Stimulated activated memory B cell treated with anti-CD40 and anti-IgM and Interleukin-4, amounts not matched to agents 10 μg/mL and 1 μg/mL and 100 μg/mL, for 72 hours (primary cell): ENCODE results near the gene CARS1.

Experiments
- ATAC-seq: fragments of 150-1000 bp; cut with Tn5 transposase; 2 replicates; pipeline ENCODE4 v1.10.0; 2021
- H3K27ac Mint-ChIP-seq: one replicate; pipeline ENCODE4 v1.8.0; 2022; ENCODE audit warnings: mild to moderate bottlenecking, mixed read lengths
- H3K27me3 Mint-ChIP-seq: one replicate; pipeline ENCODE4 v1.8.0; 2022; ENCODE audit warnings: mixed read lengths
- H3K36me3 Mint-ChIP-seq: one replicate; pipeline ENCODE4 v1.8.0; 2022; ENCODE audit warnings: mixed read lengths
- H3K4me1 Mint-ChIP-seq: one replicate; pipeline ENCODE4 v1.8.0; 2022; ENCODE audit warnings: mixed read lengths
- H3K4me3 Mint-ChIP-seq: one replicate; pipeline ENCODE4 v1.8.0; 2022; ENCODE audit warnings: mild to moderate bottlenecking, moderate library complexity, mixed read lengths
- H3K9me3 Mint-ChIP-seq: one replicate; pipeline ENCODE4 v1.8.0; 2022; ENCODE audit warnings: mixed read lengths

Gene CARS1

GRCh38 chr11:3055891-3056290 lies 1.3 kb downstream of the CARS1 start:
- Mint-ChIP-seq H3K27ac (peak overlapping the region; percentile 89), H3K27me3 (no peaks in the 10 kb centered on the region), H3K36me3 (no peaks in the 10 kb centered on the region)

GRCh38 chr11:3052567-3052966 lies 4.7 kb downstream of the CARS1 start:
- Mint-ChIP-seq H3K36me3 (no peaks in the 10 kb centered on the region), H3K4me1 (peaks cover 74% of the 10 kb centered on the region), H3K9me3 (no peaks in the 10 kb centered on the region), H3K4me3 (no peak overlapping the region), H3K27me3 (no peaks in the 10 kb centered on the region), H3K27ac (peak overlapping the region; percentile 32)
- ATAC-seq, result no peak

More at GRCh38 chr11:3055891-3056290, 1.3 kb downstream of the CARS1 start:
- H3K9me3 Mint-ChIP-seq, result no peaks in the 10 kb centered on the region
- peaks cover 59% of the 10 kb centered on the region for H3K4me1 Mint-ChIP-seq
- peak overlapping the region; percentile 95 for H3K4me3 Mint-ChIP-seq
- ATAC-seq, result no peak

GRCh38 chr11:3052109-3052479 lies 5.1 kb downstream of the CARS1 start:
- H3K9me3 Mint-ChIP-seq, result no peaks in the 10 kb centered on the region
- peaks cover 69% of the 10 kb centered on the region for H3K4me1 Mint-ChIP-seq
- ATAC-seq, result peak; percentile 56
- H3K36me3 Mint-ChIP-seq, result no peaks in the 10 kb centered on the region
- peak overlapping the region; percentile 25 for H3K4me3 Mint-ChIP-seq
- H3K27me3 Mint-ChIP-seq, result no peaks in the 10 kb centered on the region
- peak overlapping the region; percentile 86 for H3K27ac Mint-ChIP-seq

- H3K4me1 Mint-ChIP-seq, result peaks cover 68% of the 10 kb centered on the region
Observed at GRCh38 chr11:3051196-3052108, 5.8 kb downstream of the CARS1 start.

GRCh38 chr11:3050386-3051195 lies 6.6 kb downstream of the CARS1 start:
- H3K36me3 Mint-ChIP-seq, result no peaks in the 10 kb centered on the region
- H3K9me3 Mint-ChIP-seq, result no peaks in the 10 kb centered on the region
- H3K4me3 Mint-ChIP-seq, result peak overlapping the region; percentile 42
- H3K27me3 Mint-ChIP-seq, result no peaks in the 10 kb centered on the region
- ATAC-seq, result no peak
- H3K4me1 Mint-ChIP-seq, result peaks cover 59% of the 10 kb centered on the region
- peak overlapping the region; percentile 86 for H3K27ac Mint-ChIP-seq

More at GRCh38 chr11:3051196-3052108, 5.8 kb downstream of the CARS1 start:
- H3K36me3 Mint-ChIP-seq, result no peaks in the 10 kb centered on the region
- no peak for ATAC-seq
- no peaks in the 10 kb centered on the region for H3K9me3 Mint-ChIP-seq
- H3K27me3 Mint-ChIP-seq, result no peaks in the 10 kb centered on the region
- H3K27ac Mint-ChIP-seq, result peak overlapping the region; percentile 86
- peak overlapping the region; percentile 25 for H3K4me3 Mint-ChIP-seq

- peak overlapping the region; percentile 86 for H3K27ac Mint-ChIP-seq
- peaks cover 3% of the 10 kb centered on the region for H3K36me3 Mint-ChIP-seq
- H3K4me3 Mint-ChIP-seq, result peak overlapping the region; percentile 55
- no peaks in the 10 kb centered on the region for H3K27me3 Mint-ChIP-seq
- peaks cover 52% of the 10 kb centered on the region for H3K4me1 Mint-ChIP-seq
- no peaks in the 10 kb centered on the region for H3K9me3 Mint-ChIP-seq
- peak; percentile 99 for ATAC-seq
Observed at GRCh38 chr11:3049430-3050243, 7.6 kb downstream of the CARS1 start.

GRCh38 chr11:3047637-3048036 lies 9.6 kb downstream of the CARS1 start:
- no peaks in the 10 kb centered on the region for H3K27me3 Mint-ChIP-seq
- H3K4me3 Mint-ChIP-seq, result no peak overlapping the region
- no peak overlapping the region for H3K27ac Mint-ChIP-seq
- no peaks in the 10 kb centered on the region for H3K9me3 Mint-ChIP-seq
- peaks cover 6% of the 10 kb centered on the region for H3K36me3 Mint-ChIP-seq
- no peak for ATAC-seq
- peaks cover 54% of the 10 kb centered on the region for H3K4me1 Mint-ChIP-seq

- Mint-ChIP-seq H3K27ac (no peak overlapping the region), H3K27me3 (no peaks in the 10 kb centered on the region), H3K9me3 (no peaks in the 10 kb centered on the region), H3K4me3 (no peak overlapping the region), H3K36me3 (peaks cover 10% of the 10 kb centered on the region), H3K4me1 (peaks cover 46% of the 10 kb centered on the region)
- ATAC-seq, result no peak
Observed at GRCh38 chr11:3046641-3047040, 10.6 kb downstream of the CARS1 start.

GRCh38 chr11:3046190-3046589 lies 11.0 kb downstream of the CARS1 start:
- H3K4me1 Mint-ChIP-seq, result peaks cover 44% of the 10 kb centered on the region
- H3K27me3 Mint-ChIP-seq, result no peaks in the 10 kb centered on the region
- no peak for ATAC-seq
- peaks cover 15% of the 10 kb centered on the region for H3K36me3 Mint-ChIP-seq
- H3K4me3 Mint-ChIP-seq, result no peak overlapping the region
- no peak overlapping the region for H3K27ac Mint-ChIP-seq
- H3K9me3 Mint-ChIP-seq, result no peaks in the 10 kb centered on the region

- H3K4me1 Mint-ChIP-seq, result peaks cover 31% of the 10 kb centered on the region
Observed at GRCh38 chr11:3044915-3045314, 12.3 kb downstream of the CARS1 start.

GRCh38 chr11:3044004-3044403 lies 13.2 kb downstream of the CARS1 start:
- Mint-ChIP-seq H3K27ac (peak overlapping the region; percentile 48), H3K4me3 (no peak overlapping the region), H3K36me3 (peaks cover 25% of the 10 kb centered on the region), H3K27me3 (no peaks in the 10 kb centered on the region), H3K9me3 (no peaks in the 10 kb centered on the region), H3K4me1 (peaks cover 22% of the 10 kb centered on the region)
- ATAC-seq, result no peak

More at GRCh38 chr11:3044915-3045314, 12.3 kb downstream of the CARS1 start:
- ATAC-seq, result no peak
- Mint-ChIP-seq H3K27ac (peak overlapping the region; percentile 48), H3K36me3 (peaks cover 18% of the 10 kb centered on the region), H3K27me3 (no peaks in the 10 kb centered on the region), H3K9me3 (no peaks in the 10 kb centered on the region), H3K4me3 (no peak overlapping the region)

- ATAC-seq, result no peak
- Mint-ChIP-seq H3K36me3 (peaks cover 25% of the 10 kb centered on the region), H3K9me3 (no peaks in the 10 kb centered on the region), H3K4me3 (no peak overlapping the region), H3K27ac (peak overlapping the region; percentile 48), H3K27me3 (no peaks in the 10 kb centered on the region), H3K4me1 (peaks cover 22% of the 10 kb centered on the region)
Observed at GRCh38 chr11:3043315-3043871, 13.8 kb downstream of the CARS1 start.

- H3K9me3 Mint-ChIP-seq, result no peaks in the 10 kb centered on the region
- H3K36me3 Mint-ChIP-seq, result peaks cover 29% of the 10 kb centered on the region
- peaks cover 22% of the 10 kb centered on the region for H3K4me1 Mint-ChIP-seq
- H3K27me3 Mint-ChIP-seq, result no peaks in the 10 kb centered on the region
- ATAC-seq, result no peak
- H3K4me3 Mint-ChIP-seq, result no peak overlapping the region
- H3K27ac Mint-ChIP-seq, result peak overlapping the region; percentile 49
Observed at GRCh38 chr11:3042496-3043314, 14.5 kb downstream of the CARS1 start.
